Mammary epithelial cell (primary cell): ENCODE measurements around the gene OCA2.

ENCODE experiments used
- CTCF ChIP-seq, 2 donors: IDR thresholded peaks in 1 of 2; conservative IDR thresholded peaks in 1 of 2; 2 replicates each; pipeline ENCODE4 v1.5.1; 2011 to 2012; ENCODE audit warnings: inconsistent platforms in 2 of 2, low read length in 2 of 2, mild to moderate bottlenecking in 2 of 2, control low read depth in 1 of 2, low read depth in 1 of 2; ENCODE audit not compliant: insufficient read depth in 1 of 2; ENCODE audit errors: extremely low read depth in 1 of 2
- EZH2 ChIP-seq: IDR thresholded peaks from 2 replicates; pipeline ENCODE4 v1.6.1; 2012; ENCODE audit warnings: low read length, inconsistent platforms, borderline replicate concordance

GRCh38 chr15:27821273-27821672 lies 277.8 kb downstream of the OCA2 start:
- TF ChIP-seq EZH2 (no peak), CTCF (conservative IDR thresholded peaks at IDR 0.05 in 1 of 2, IDR thresholded peaks at IDR 0.05 in 1 of 2; ENCODE audit: extremely low read depth in 1 of 2, insufficient read depth in 1 of 2, low read depth in 1 of 2, low read length in 2 of 2) (no peak)
